Lower lobe of right lung (tissue), 2 donors: ENCODE data around the gene ELOVL1. TPM values are rescaled to one million over a fixed set of nuclear protein-coding genes. Genes with fewer than 3 reads are reported as not detected.

ENCODE experiments used
- ATAC-seq, 2 donors: fragments of 200-7000 bp; cut with Tn5 transposase; one replicate each; pipeline ENCODE4 v1.9.1; 2020 to 2022; ENCODE audit warnings: mild to moderate bottlenecking in 2 of 2, moderate library complexity in 2 of 2
- DNase-seq: peaks from one replicate; pipeline ENCODE4 v3.0.0-alpha.2; 2020
- H3K27ac ChIP-seq: fragments of 200-600 bp; one replicate; pipeline ENCODE4 v1.8.0; 2022
- H3K27me3 ChIP-seq: fragments of 200-600 bp; one replicate; pipeline ENCODE4 v1.8.0; 2022; ENCODE audit warnings: low read depth
- H3K36me3 ChIP-seq: fragments of 200-600 bp; one replicate; pipeline ENCODE4 v1.8.0; 2022; ENCODE audit warnings: mild to moderate bottlenecking
- H3K4me1 ChIP-seq: fragments of 200-600 bp; one replicate; pipeline ENCODE4 v1.8.0; 2022
- H3K4me3 ChIP-seq: fragments of 200-600 bp; one replicate; pipeline ENCODE4 v1.8.0; 2022; ENCODE audit warnings: mild to moderate bottlenecking
- H3K9me3 ChIP-seq: fragments of 200-600 bp; one replicate; pipeline ENCODE4 v1.8.0; 2022
- intact Hi-C: fragments of 100-400 bp; cut with DNase I; formaldehyde crosslinking; loops from one replicate; pipeline ENCODE4 v1.11.0; 2022
- total RNA-seq: library from RNA; stranded (reverse); fragmentation: NEBNext Ultra II Directional; extraction: Animal tissue kit (Norgen Biotek cat#: 25700); gene quantifications from one replicate; pipeline ENCODE4 v1.2.1, GENCODE V29; 2021
- TF ChIP-seq, protein P1 (sequence below): fragments of 200-600 bp; IDR thresholded peaks from one replicate; pipeline ENCODE4 v1.8.0; 2022; ENCODE audit warnings: antibody characterized with exemption, mild to moderate bottlenecking
- donor health status: DM: no; HTN: yes; CAD: no; lungs with severe emphysema.

Gene ELOVL1
- total RNA-seq, 1 donor from 2014 or later = 99.8 TPM

GRCh38 chr1:43352881-43353280 lies 14.9 kb downstream of the ELOVL1 start:
- ATAC-seq (no peak), DNase-seq (no peak)
- Histone ChIP-seq H3K4me3 (no peak overlapping the region), H3K36me3 (no peaks in the 10 kb centered on the region), H3K9me3 (no peaks in the 10 kb centered on the region), H3K27me3 (no peaks in the 10 kb centered on the region), H3K27ac (no peak overlapping the region), H3K4me1 (peaks cover 19% of the 10 kb centered on the region)
- intact Hi-C loops = loop anchor here (10.0 kb wide), 1 partner anchor 118 kb away; no protein-coding TSS in a partner anchor
- TF ChIP-seq, protein P1, sequence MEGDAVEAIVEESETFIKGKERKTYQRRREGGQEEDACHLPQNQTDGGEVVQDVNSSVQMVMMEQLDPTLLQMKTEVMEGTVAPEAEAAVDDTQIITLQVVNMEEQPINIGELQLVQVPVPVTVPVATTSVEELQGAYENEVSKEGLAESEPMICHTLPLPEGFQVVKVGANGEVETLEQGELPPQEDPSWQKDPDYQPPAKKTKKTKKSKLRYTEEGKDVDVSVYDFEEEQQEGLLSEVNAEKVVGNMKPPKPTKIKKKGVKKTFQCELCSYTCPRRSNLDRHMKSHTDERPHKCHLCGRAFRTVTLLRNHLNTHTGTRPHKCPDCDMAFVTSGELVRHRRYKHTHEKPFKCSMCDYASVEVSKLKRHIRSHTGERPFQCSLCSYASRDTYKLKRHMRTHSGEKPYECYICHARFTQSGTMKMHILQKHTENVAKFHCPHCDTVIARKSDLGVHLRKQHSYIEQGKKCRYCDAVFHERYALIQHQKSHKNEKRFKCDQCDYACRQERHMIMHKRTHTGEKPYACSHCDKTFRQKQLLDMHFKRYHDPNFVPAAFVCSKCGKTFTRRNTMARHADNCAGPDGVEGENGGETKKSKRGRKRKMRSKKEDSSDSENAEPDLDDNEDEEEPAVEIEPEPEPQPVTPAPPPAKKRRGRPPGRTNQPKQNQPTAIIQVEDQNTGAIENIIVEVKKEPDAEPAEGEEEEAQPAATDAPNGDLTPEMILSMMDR = no peak

GRCh38 chr1:43352351-43352705 lies 15.5 kb downstream of the ELOVL1 start:
- intact Hi-C loops = loop anchor here (10.0 kb wide), 1 partner anchor 118 kb away; no protein-coding TSS in a partner anchor
- Histone ChIP-seq H3K4me1 (peaks cover 14% of the 10 kb centered on the region), H3K9me3 (no peaks in the 10 kb centered on the region), H3K27ac (no peak overlapping the region), H3K27me3 (no peaks in the 10 kb centered on the region), H3K36me3 (no peaks in the 10 kb centered on the region), H3K4me3 (no peak overlapping the region)
- no peak for ATAC-seq
- no peak for DNase-seq
- TF ChIP-seq, protein P1 = no peak

- Histone ChIP-seq H3K27ac (no peak overlapping the region), H3K36me3 (no peaks in the 10 kb centered on the region), H3K4me1 (peaks cover 13% of the 10 kb centered on the region), H3K9me3 (no peaks in the 10 kb centered on the region), H3K27me3 (no peaks in the 10 kb centered on the region), H3K4me3 (no peak overlapping the region)
- ATAC-seq = no peak
- no peak for DNase-seq
- TF ChIP-seq, protein P1 = no peak
- intact Hi-C loops = loop anchor here (10.0 kb wide), 1 partner anchor 117 kb away; no protein-coding TSS in a partner anchor
These were observed 16.1 kb downstream of the ELOVL1 start for GRCh38 chr1:43351421-43352350.

DNA sequence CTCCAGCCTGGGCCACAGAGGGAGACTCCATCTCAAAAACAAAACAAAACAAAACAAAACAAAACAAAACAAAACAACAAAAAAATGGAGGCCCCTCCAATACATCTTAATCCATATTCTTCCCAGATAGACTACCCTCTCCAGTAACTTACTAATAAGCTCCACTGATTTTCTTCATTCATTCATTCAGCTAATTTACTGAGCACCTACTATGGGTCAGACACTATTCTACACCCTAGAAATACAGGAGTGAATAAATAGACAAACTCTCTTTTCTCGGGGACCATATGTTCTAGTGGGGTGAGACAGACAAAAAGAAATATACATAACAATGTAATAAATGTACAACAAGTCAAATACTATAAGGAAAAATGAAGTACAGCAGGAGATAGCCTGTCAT lies 16.8 kb downstream of the ELOVL1 start:
- TF ChIP-seq, protein P1 = no peak
- no peak for DNase-seq
- H3K36me3 ChIP-seq = no peaks in the 10 kb centered on the region
- H3K27me3 ChIP-seq = no peaks in the 10 kb centered on the region
- H3K9me3 ChIP-seq = no peaks in the 10 kb centered on the region
- H3K27ac ChIP-seq = no peak overlapping the region
- ATAC-seq = no peak
- intact Hi-C loops = loop anchor here (10.0 kb wide), 1 partner anchor 116 kb away; no protein-coding TSS in a partner anchor
- H3K4me3 ChIP-seq = no peak overlapping the region
- peaks cover 13% of the 10 kb centered on the region for H3K4me1 ChIP-seq

DNA sequence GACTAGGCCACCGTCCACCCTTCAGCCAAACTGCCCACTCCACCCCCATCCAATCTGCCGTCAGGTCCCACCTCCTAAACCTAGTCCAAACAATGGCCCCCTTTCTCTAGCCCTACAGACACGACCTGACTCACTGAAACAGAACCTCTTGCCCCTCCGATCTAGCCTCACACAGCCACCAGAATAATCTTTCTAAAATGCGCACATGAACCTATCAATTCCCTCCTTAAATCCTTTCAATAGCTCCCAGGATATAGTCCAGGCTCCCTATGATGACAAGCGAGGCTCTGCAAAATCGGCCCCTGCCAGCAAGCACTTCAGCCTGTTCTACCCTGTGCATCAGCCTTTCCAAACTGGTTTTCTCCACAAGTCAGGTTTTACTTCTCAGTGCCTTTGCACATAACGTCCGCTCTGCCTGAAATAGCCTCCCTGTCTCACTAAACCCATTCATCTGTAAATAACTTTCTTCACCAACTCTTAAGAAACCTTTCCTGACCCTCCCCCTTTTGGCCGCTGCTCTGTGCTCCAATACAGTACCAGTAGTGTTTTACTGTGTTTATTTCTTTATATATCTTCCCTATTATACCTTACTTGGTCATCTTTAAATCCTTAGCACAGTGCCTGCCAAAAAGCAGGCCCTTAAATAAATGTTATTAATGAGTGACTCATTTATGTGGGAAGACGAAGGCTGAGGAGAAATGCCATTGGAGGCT lies 18.1 kb downstream of the ELOVL1 start:
- H3K36me3 ChIP-seq = no peaks in the 10 kb centered on the region
- H3K27ac ChIP-seq = peak overlapping the region; percentile 88
- no peaks in the 10 kb centered on the region for H3K27me3 ChIP-seq
- ATAC-seq = no peak
- H3K4me3 ChIP-seq = peak overlapping the region; percentile 62
- no peak for DNase-seq
- H3K9me3 ChIP-seq = no peaks in the 10 kb centered on the region
- TF ChIP-seq, protein P1 = no peak
- H3K4me1 ChIP-seq = peaks cover 16% of the 10 kb centered on the region
- intact Hi-C loops = loop anchor here (10.0 kb wide), 1 partner anchor 115 kb away; no protein-coding TSS in a partner anchor
